Posterior cingulate gyrus (tissue), 11 donors: ENCODE data around the gene HOXB6.
A peak's percentile ranks its signal among the peaks of the same experiment; 100 is the strongest.

Experiments used
- DNase-seq, 10 donors: peaks; one replicate each; pipeline versions ENCODE4 v3.0.0 to v3.0.0-alpha.2; 2020 to 2021; ENCODE audit warnings: mixed read lengths in 3 of 10
- intact Hi-C: fragments of 100-400 bp; cut with DNase I; formaldehyde crosslinking; loops from one replicate; pipeline ENCODE4 v1.15.1; 2023

The HOXB6 gene

GRCh38 chr17:48597778-48598631, 6.8 kb downstream of the HOXB6 start:
- DNase-seq = no peak
- intact Hi-C loops = no loop called here

GRCh38 chr17:48597528-48597777, 7.3 kb downstream of the HOXB6 start:
- DNase-seq = no peak
- intact Hi-C loops = no loop called here

- intact Hi-C loops = no loop called here
- peak in 1 of 10 donors; percentile 50 for DNase-seq
Observed at GRCh38 chr17:48596735-48597527, 7.9 kb downstream of the HOXB6 start.

- peak in 2 of 10 donors; percentile 49 to 62 for DNase-seq
- intact Hi-C loops = no loop called here
Observed at GRCh38 chr17:48596000-48596734, 8.6 kb downstream of the HOXB6 start.

- peak in 1 of 10 donors; percentile 42 for DNase-seq
- intact Hi-C loops = no loop called here
Observed at GRCh38 chr17:48595278-48595999, 9.3 kb downstream of the HOXB6 start.

GRCh38 chr17:48594538-48595277, 10.1 kb downstream of the HOXB6 start:
- DNase-seq = peak in 1 of 10 donors; percentile 49
- intact Hi-C loops = no loop called here

GRCh38 chr17:48593840-48594537, 10.8 kb downstream of the HOXB6 start:
- DNase-seq = peak in 2 of 10 donors; percentile 25 to 83
- intact Hi-C loops = no loop called here

GRCh38 chr17:48593126-48593829, 11.5 kb downstream of the HOXB6 start, which contains the start of gene HOXB5:
TSS of gene HOXB5 (minus strand) at chr17:48593779. CDS start at chr17:48593682, 97 bp downstream.
- peak in 1 of 10 donors; percentile 57 for DNase-seq
- intact Hi-C loops = no loop called here

- peak in 1 of 10 donors; percentile 37 for DNase-seq
- intact Hi-C loops = no loop called here
Observed at GRCh38 chr17:48592577-48592976, 12.2 kb downstream of the HOXB6 start.

GRCh38 chr17:48592057-48592514, 12.7 kb downstream of the HOXB6 start:
- peak in 2 of 10 donors; percentile 50 to 80 for DNase-seq
- intact Hi-C loops = no loop called here

- DNase-seq = no peak
- intact Hi-C loops = no loop called here
Observed at GRCh38 chr17:48591255-48592056, 13.3 kb downstream of the HOXB6 start.

GRCh38 chr17:48590607-48591161, 14.1 kb downstream of the HOXB6 start:
- intact Hi-C loops = no loop called here
- DNase-seq = peak in 1 of 10 donors; percentile 30

GRCh38 chr17:48589831-48590606, 14.8 kb downstream of the HOXB6 start, which contains the start of gene HOXB3:
TSS of gene HOXB3 (minus strand) at chr17:48590241. CDS start at chr17:48552474, 37,767 bp downstream.
- intact Hi-C loops = no loop called here
- DNase-seq = peak in 1 of 10 donors; percentile 38

GRCh38 chr17:48589060-48589830, 15.5 kb downstream of the HOXB6 start:
- intact Hi-C loops = no loop called here
- peak in 1 of 10 donors; percentile 19 for DNase-seq

GRCh38 chr17:48588528-48588927, 16.3 kb downstream of the HOXB6 start:
- DNase-seq = no peak
- intact Hi-C loops = no loop called here
